ES-I3 (cell line): ENCODE results near the gene PITRM1.

Source experiments
- H3K36me3 ChIP-seq: 2 replicates; pipeline ENCODE4 v1.6.1; 2013; ENCODE audit warnings: mild to moderate bottlenecking, low read length, control low read depth, moderate library complexity; ENCODE audit not compliant: insufficient read depth
- H3K4me1 ChIP-seq: 2 replicates; pipeline ENCODE4 v1.6.1; 2013; ENCODE audit warnings: mild to moderate bottlenecking, control low read depth, low read length; ENCODE audit not compliant: insufficient read depth
- H3K9ac ChIP-seq: 2 replicates; pipeline ENCODE4 v1.6.1; 2013; ENCODE audit warnings: low read depth, mild to moderate bottlenecking, low read length, moderate library complexity
- H3K9me3 ChIP-seq: 2 replicates; pipeline ENCODE4 v1.6.1; 2013; ENCODE audit warnings: mild to moderate bottlenecking, low read length, moderate library complexity; ENCODE audit not compliant: control insufficient read depth, insufficient read depth

Gene PITRM1

GRCh38 chr10:3105905-3106304, 66.7 kb downstream of the PITRM1 start:
- no peaks in the 10 kb centered on the region; the same call in 1 of the 2 replicates for H3K4me1 ChIP-seq
- no peaks in the 10 kb centered on the region for H3K9me3 ChIP-seq
- H3K9ac ChIP-seq = no peak overlapping the region
- peaks cover 36% of the 10 kb centered on the region for H3K36me3 ChIP-seq

- no peak overlapping the region for H3K9ac ChIP-seq
- H3K9me3 ChIP-seq = no peaks in the 10 kb centered on the region
- H3K36me3 ChIP-seq = peaks cover 40% of the 10 kb centered on the region
- no peaks in the 10 kb centered on the region; the same call in 1 of the 2 replicates for H3K4me1 ChIP-seq
Measured at GRCh38 chr10:3105166-3105565, 67.4 kb downstream of the PITRM1 start.

GRCh38 chr10:3104251-3104918, 68.2 kb downstream of the PITRM1 start:
- Histone ChIP-seq H3K4me1 (no peaks in the 10 kb centered on the region; the same call in 1 of the 2 replicates), H3K36me3 (peaks cover 45% of the 10 kb centered on the region), H3K9me3 (no peaks in the 10 kb centered on the region), H3K9ac (no peak overlapping the region)

- peaks cover 45% of the 10 kb centered on the region for H3K36me3 ChIP-seq
- H3K9ac ChIP-seq = no peak overlapping the region
- no peaks in the 10 kb centered on the region; the same call in 1 of the 2 replicates for H3K4me1 ChIP-seq
- no peaks in the 10 kb centered on the region for H3K9me3 ChIP-seq
Measured at GRCh38 chr10:3103646-3104045, 68.9 kb downstream of the PITRM1 start.

- H3K4me1 ChIP-seq = no peaks in the 10 kb centered on the region; the same call in 1 of the 2 replicates
- H3K9ac ChIP-seq = no peak overlapping the region
- H3K36me3 ChIP-seq = peaks cover 40% of the 10 kb centered on the region
- H3K9me3 ChIP-seq = no peaks in the 10 kb centered on the region
Measured at GRCh38 chr10:3102720-3103427, 69.7 kb downstream of the PITRM1 start.

GRCh38 chr10:3100856-3101640, 71.5 kb downstream of the PITRM1 start:
- H3K9me3 ChIP-seq = no peaks in the 10 kb centered on the region
- H3K4me1 ChIP-seq = peaks cover under 1% of the 10 kb centered on the region; the same call in 1 of the 2 replicates
- H3K36me3 ChIP-seq = peaks cover 36% of the 10 kb centered on the region
- H3K9ac ChIP-seq = no peak overlapping the region

- Histone ChIP-seq H3K9ac (no peak overlapping the region), H3K36me3 (peaks cover 29% of the 10 kb centered on the region), H3K9me3 (no peaks in the 10 kb centered on the region), H3K4me1 (peaks cover 9% of the 10 kb centered on the region)
Measured at GRCh38 chr10:3100093-3100792, 72.3 kb downstream of the PITRM1 start.

GRCh38 chr10:3099291-3100092, 73.1 kb downstream of the PITRM1 start:
- no peak overlapping the region for H3K9ac ChIP-seq
- no peaks in the 10 kb centered on the region for H3K9me3 ChIP-seq
- peaks cover 25% of the 10 kb centered on the region for H3K36me3 ChIP-seq
- H3K4me1 ChIP-seq = peaks cover 16% of the 10 kb centered on the region

GRCh38 chr10:3098689-3099088, 73.9 kb downstream of the PITRM1 start:
- Histone ChIP-seq H3K4me1 (peaks cover 24% of the 10 kb centered on the region), H3K36me3 (peaks cover 21% of the 10 kb centered on the region), H3K9ac (no peak overlapping the region), H3K9me3 (no peaks in the 10 kb centered on the region)

- Histone ChIP-seq H3K9ac (no peak overlapping the region), H3K9me3 (no peaks in the 10 kb centered on the region), H3K36me3 (peaks cover 14% of the 10 kb centered on the region), H3K4me1 (peaks cover 24% of the 10 kb centered on the region)
Measured at GRCh38 chr10:3097160-3097559, 75.4 kb downstream of the PITRM1 start.

GRCh38 chr10:3096149-3096548, 76.4 kb downstream of the PITRM1 start:
- H3K4me1 ChIP-seq = peaks cover 24% of the 10 kb centered on the region
- no peak overlapping the region for H3K9ac ChIP-seq
- H3K36me3 ChIP-seq = peaks cover 14% of the 10 kb centered on the region
- no peaks in the 10 kb centered on the region for H3K9me3 ChIP-seq

GRCh38 chr10:3095373-3096139, 77.0 kb downstream of the PITRM1 start:
- Histone ChIP-seq H3K9me3 (no peaks in the 10 kb centered on the region), H3K9ac (no peak overlapping the region), H3K4me1 (peaks cover 30% of the 10 kb centered on the region), H3K36me3 (peaks cover 14% of the 10 kb centered on the region)

- H3K9ac ChIP-seq = 0 out of 2 replicates have a peak overlapping the region, but pooled peaks have one; percentile 13
- peaks cover 6% of the 10 kb centered on the region for H3K36me3 ChIP-seq
- H3K9me3 ChIP-seq = no peaks in the 10 kb centered on the region
- peaks cover 35% of the 10 kb centered on the region for H3K4me1 ChIP-seq
Measured at GRCh38 chr10:3094609-3095036, 78.0 kb downstream of the PITRM1 start.
